ENCODE measurements around the gene TTC17. TPM values are rescaled to one million over a fixed set of nuclear protein-coding genes. Genes with fewer than 3 reads are reported as not detected.

Gene TTC17
- total RNA-seq, 1 experiment from 2014 or later: 80.1 TPM

Small RNAs within 50 kb of the gene (small RNA-seq; reads per million reads assigned to genes)
- 0 reads per million in 2 experiments for gene RF00019
- gene RN7SKP287: 0 reads per million in 2 experiments

Other genes starting within 250 kb of the TTC17 start
- 91.3 and 96.2 TPM in 2 replicates for gene API5, start 46.9 kb upstream of the TTC17 start, total RNA-seq (2014; rRNA removed; shearing (Covaris generic))

All from SK-MEL-5 (cell line).